K562 (cell line): ENCODE data around the gene OSCP1.

Source experiments
- TEAD4 ChIP-seq, 2 experiments: sonication (generic) in 1 of 2; formaldehyde crosslinking in 1 of 2; IDR thresholded peaks; 2 replicates each; pipeline versions ENCODE4 v1.6.1 to v1.8.0; 2012 to 2022; ENCODE audit warnings: borderline replicate concordance in 1 of 2, inconsistent platforms in 1 of 2, low read length in 1 of 2, mild to moderate bottlenecking in 1 of 2, missing genetic modification reagents in 1 of 2
- ZNF121 ChIP-seq: sonication (generic); formaldehyde crosslinking; conservative IDR thresholded peaks from 2 replicates; pipeline ENCODE4 v1.8.0; 2022; ENCODE audit warnings: missing genetic modification reagents
- TF ChIP-seq, protein P1 (sequence below): sonication (generic); formaldehyde crosslinking; IDR thresholded peaks from 2 replicates; pipeline ENCODE4 v1.5.0; 2020; ENCODE audit warnings: missing genetic modification reagents
- TF ChIP-seq, protein P2 (sequence below): IDR thresholded peaks from 3 replicates; pipeline ENCODE4 v1.6.1; 2011; ENCODE audit warnings: borderline replicate concordance, mild to moderate bottlenecking; ENCODE audit not compliant: insufficient read length, insufficient read depth

DNA sequence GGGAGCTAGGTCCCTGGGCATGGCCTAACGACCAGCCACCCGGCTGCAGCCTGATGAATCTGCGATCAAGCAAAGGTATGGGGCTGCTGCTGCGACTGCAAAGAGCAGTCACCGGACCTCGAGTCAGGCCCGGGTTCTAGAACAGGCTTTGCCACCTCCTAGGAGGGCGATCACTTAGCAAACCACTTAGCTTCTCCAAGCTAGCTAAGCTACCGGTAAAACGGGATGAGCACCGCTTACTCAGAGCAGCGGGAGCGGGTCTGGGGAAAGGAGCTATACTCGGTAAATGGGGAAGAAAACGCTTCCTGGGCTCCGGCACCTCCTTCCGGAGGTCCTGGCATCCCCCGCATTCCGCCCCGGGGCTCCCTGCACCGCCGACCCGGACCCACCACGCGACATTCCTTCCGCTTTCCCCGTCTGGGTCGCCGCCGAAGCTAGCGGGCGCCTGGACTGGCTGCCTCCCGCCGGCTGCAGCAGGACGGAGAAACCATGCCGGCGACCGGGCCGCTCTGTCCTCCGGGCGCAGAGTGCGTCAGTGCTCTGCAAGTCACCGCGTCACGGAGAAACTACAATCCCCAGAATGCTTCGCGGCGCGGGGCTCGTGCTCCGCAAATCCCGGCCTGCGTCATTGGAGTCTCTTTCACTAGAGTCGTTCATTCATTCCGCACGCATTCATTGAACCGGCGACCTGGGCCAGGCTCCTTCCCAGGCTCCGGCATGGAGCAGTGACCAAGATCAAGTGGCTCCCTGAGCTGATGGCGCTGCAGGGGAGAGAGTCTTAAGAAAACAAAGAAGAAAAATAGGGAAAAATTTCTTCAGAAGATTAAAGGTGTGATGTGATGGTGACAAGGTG lies 52.6 kb downstream of the OSCP1 start, which contains the start of gene LSM10:
- TF ChIP-seq ZNF121 (CRISPR knock-in tag) (0 out of 2 replicates have a peak, but pooled peaks have one; percentile 54), TEAD4 (IDR thresholded peaks at IDR 0.05; ENCODE audit: low read length) (peak; percentile 39; the same call in 1 of the 2 replicates), TEAD4 (CRISPR knock-in tag; IDR thresholded peaks at IDR 0.05; ENCODE audit: borderline replicate concordance) (no peak)
- TF ChIP-seq, protein P1, sequence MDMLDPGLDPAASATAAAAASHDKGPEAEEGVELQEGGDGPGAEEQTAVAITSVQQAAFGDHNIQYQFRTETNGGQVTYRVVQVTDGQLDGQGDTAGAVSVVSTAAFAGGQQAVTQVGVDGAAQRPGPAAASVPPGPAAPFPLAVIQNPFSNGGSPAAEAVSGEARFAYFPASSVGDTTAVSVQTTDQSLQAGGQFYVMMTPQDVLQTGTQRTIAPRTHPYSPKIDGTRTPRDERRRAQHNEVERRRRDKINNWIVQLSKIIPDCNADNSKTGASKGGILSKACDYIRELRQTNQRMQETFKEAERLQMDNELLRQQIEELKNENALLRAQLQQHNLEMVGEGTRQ (CRISPR knock-in tag) = peak; percentile 73; the same call in 1 of the 2 replicates
- TF ChIP-seq, protein P2, sequence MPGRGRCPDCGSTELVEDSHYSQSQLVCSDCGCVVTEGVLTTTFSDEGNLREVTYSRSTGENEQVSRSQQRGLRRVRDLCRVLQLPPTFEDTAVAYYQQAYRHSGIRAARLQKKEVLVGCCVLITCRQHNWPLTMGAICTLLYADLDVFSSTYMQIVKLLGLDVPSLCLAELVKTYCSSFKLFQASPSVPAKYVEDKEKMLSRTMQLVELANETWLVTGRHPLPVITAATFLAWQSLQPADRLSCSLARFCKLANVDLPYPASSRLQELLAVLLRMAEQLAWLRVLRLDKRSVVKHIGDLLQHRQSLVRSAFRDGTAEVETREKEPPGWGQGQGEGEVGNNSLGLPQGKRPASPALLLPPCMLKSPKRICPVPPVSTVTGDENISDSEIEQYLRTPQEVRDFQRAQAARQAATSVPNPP = no peak
